Neural cell (in vitro differentiated cells): ENCODE measurements around the gene DSC3. TPM values are rescaled to one million over a fixed set of nuclear protein-coding genes. Genes with fewer than 3 reads are reported as not detected.

ENCODE experiments used
- H2AFZ ChIP-seq: fragments of 200-600, 300-800 bp; sonication (generic), shearing (Covaris generic); 2 replicates; pipeline ENCODE4 v1.6.0; 2014; ENCODE audit warnings: low read depth, mild to moderate bottlenecking, antibody characterized with exemption, low read length, moderate library complexity
- H3F3A ChIP-seq: fragments of 200-600 bp; shearing (Covaris generic); 2 replicates; pipeline ENCODE4 v1.6.1; 2016; ENCODE audit warnings: mild to moderate bottlenecking, moderate library complexity, mixed read lengths, antibody characterized with exemption, low read length; ENCODE audit not compliant: insufficient read depth, poor library complexity, severe bottlenecking
- H3K27ac ChIP-seq: fragments of 200-600, 300-800 bp; sonication (generic), shearing (Covaris generic); 2 replicates; pipeline ENCODE4 v1.5.1; 2014; ENCODE audit warnings: mild to moderate bottlenecking, low read length, moderate library complexity
- H3K27me3 ChIP-seq: fragments of 300-800, 200-600 bp; sonication (generic), shearing (Covaris generic); 2 replicates; pipeline ENCODE4 v1.6.0; 2014; ENCODE audit warnings: mild to moderate bottlenecking, low read depth, low read length, moderate library complexity; ENCODE audit not compliant: insufficient read depth
- H3K36me3 ChIP-seq: fragments of 300-800, 200-600 bp; sonication (generic), shearing (Covaris generic); 2 replicates; pipeline ENCODE4 v1.5.1; 2014; ENCODE audit warnings: mild to moderate bottlenecking, antibody characterized with exemption, low read length, moderate library complexity; ENCODE audit not compliant: insufficient read depth
- H3K4me2 ChIP-seq: fragments of 300-800, 200-600 bp; sonication (generic), shearing (Covaris generic); 2 replicates; pipeline ENCODE4 v1.6.0; 2014; ENCODE audit warnings: mild to moderate bottlenecking, low read length
- H3K4me3 ChIP-seq: fragments of 300-800, 200-600 bp; sonication (generic), shearing (Covaris generic); 2 replicates; pipeline ENCODE4 v1.5.1; 2014; ENCODE audit warnings: mild to moderate bottlenecking, low read length, moderate library complexity
- H3K79me2 ChIP-seq: fragments of 200-600 bp; shearing (Covaris generic); replicated peaks from 2 replicates; pipeline ENCODE4 v1.6.0; 2014; ENCODE audit warnings: mild to moderate bottlenecking, low read length, moderate library complexity; ENCODE audit not compliant: insufficient read depth
- H3K9ac ChIP-seq: fragments of 300-800, 200-600 bp; sonication (generic), shearing (Covaris generic); 2 replicates; pipeline ENCODE4 v1.6.1; 2016; ENCODE audit warnings: mild to moderate bottlenecking, low read length, mixed read lengths
- H3K9me2 ChIP-seq: fragments of 200-600 bp; shearing (Covaris generic); 2 replicates; pipeline ENCODE4 v1.6.1; 2016; ENCODE audit warnings: mild to moderate bottlenecking, low read length, mixed read lengths; ENCODE audit not compliant: insufficient read depth
- H3K9me3 ChIP-seq: fragments of 200-600, 300-800 bp; sonication (generic), shearing (Covaris generic); 2 replicates; pipeline ENCODE4 v1.6.1; 2016; ENCODE audit warnings: mild to moderate bottlenecking, mixed run types, low read length, moderate library complexity, mixed read lengths
- H4K20me1 ChIP-seq: fragments of 200-600 bp; shearing (Covaris generic); 2 replicates; pipeline ENCODE4 v1.6.1; 2016; ENCODE audit warnings: mild to moderate bottlenecking, mixed run types; ENCODE audit not compliant: insufficient read depth
- EP300 ChIP-seq: fragments of 450-650 bp; conservative IDR thresholded peaks from 2 replicates; pipeline ENCODE4 v1.6.1; 2014; ENCODE audit warnings: antibody characterized with exemption, mild to moderate bottlenecking, moderate library complexity; ENCODE audit not compliant: poor library complexity, severe bottlenecking
- EZH2 ChIP-seq: fragments of 200-600, 300-800 bp; shearing (Covaris generic), sonication (generic); IDR thresholded peaks from 2 replicates; pipeline ENCODE4 v1.6.1; 2014; ENCODE audit warnings: antibody characterized with exemption, low read length, borderline replicate concordance, mild to moderate bottlenecking; ENCODE audit not compliant: insufficient read depth, poor library complexity, severe bottlenecking
- MXI1 ChIP-seq: fragments of 450-650 bp; conservative IDR thresholded peaks from 2 replicates; pipeline ENCODE4 v1.6.1; 2014; ENCODE audit warnings: antibody characterized with exemption, mild to moderate bottlenecking; ENCODE audit not compliant: poor library complexity, severe bottlenecking
- POLR2AphosphoS5 ChIP-seq: IDR thresholded peaks from 2 replicates; pipeline ENCODE4 v1.6.1; 2012
- RAD21 ChIP-seq: fragments of 450-650 bp; conservative IDR thresholded peaks from 2 replicates; pipeline ENCODE4 v1.6.1; 2014; ENCODE audit warnings: antibody characterized with exemption, mild to moderate bottlenecking, moderate library complexity
- SMC3 ChIP-seq: fragments of 450-650 bp; conservative IDR thresholded peaks from 2 replicates; pipeline ENCODE4 v1.6.1; 2014; ENCODE audit warnings: antibody characterized with exemption, mild to moderate bottlenecking, moderate library complexity; ENCODE audit not compliant: poor library complexity
- TAF1 ChIP-seq: IDR thresholded peaks from 2 replicates; pipeline ENCODE4 v1.6.1; 2012; ENCODE audit warnings: low read depth
- polyA plus RNA-seq: library from polyadenylated mRNA; depleted of rRNA; stranded (reverse); fragments of >200 nt; gene quantifications from 2 replicates; pipeline ENCODE4 v1.2.3, GENCODE V29; 2014
- TF ChIP-seq, protein P1 (sequence below): fragments of 450-650 bp; IDR thresholded peaks from 2 replicates; pipeline ENCODE4 v1.5.1; 2014; ENCODE audit warnings: antibody characterized with exemption, mild to moderate bottlenecking, moderate library complexity; ENCODE audit not compliant: poor library complexity, severe bottlenecking
- TF ChIP-seq, protein P2 (sequence below): IDR thresholded peaks from 2 replicates; pipeline ENCODE4 v1.6.1; 2012; ENCODE audit warnings: borderline replicate concordance

DSC3 gene
- polyA plus RNA-seq, 1 donor from 2014 or later = not detected

GRCh38 chr18:31088532-31088931 is 46.0 kb upstream of the DSC3 start:
- H3K9me2 ChIP-seq = no peaks in the 10 kb centered on the region
- H3K4me2 ChIP-seq = no peak overlapping the region
- no peaks in the 10 kb centered on the region for H3F3A ChIP-seq
- no peaks in the 10 kb centered on the region for H3K79me2 ChIP-seq
- no peaks in the 10 kb centered on the region for H3K9me3 ChIP-seq
- no peak overlapping the region for H2AFZ ChIP-seq
- H4K20me1 ChIP-seq = no peaks in the 10 kb centered on the region
- no peaks in the 10 kb centered on the region for H3K27me3 ChIP-seq
- no peak for TF ChIP-seq MXI1
- no peak for TF ChIP-seq SMC3
- TF ChIP-seq EZH2 = no peak
- TF ChIP-seq EP300 = no peak
- TF ChIP-seq, protein P1, sequence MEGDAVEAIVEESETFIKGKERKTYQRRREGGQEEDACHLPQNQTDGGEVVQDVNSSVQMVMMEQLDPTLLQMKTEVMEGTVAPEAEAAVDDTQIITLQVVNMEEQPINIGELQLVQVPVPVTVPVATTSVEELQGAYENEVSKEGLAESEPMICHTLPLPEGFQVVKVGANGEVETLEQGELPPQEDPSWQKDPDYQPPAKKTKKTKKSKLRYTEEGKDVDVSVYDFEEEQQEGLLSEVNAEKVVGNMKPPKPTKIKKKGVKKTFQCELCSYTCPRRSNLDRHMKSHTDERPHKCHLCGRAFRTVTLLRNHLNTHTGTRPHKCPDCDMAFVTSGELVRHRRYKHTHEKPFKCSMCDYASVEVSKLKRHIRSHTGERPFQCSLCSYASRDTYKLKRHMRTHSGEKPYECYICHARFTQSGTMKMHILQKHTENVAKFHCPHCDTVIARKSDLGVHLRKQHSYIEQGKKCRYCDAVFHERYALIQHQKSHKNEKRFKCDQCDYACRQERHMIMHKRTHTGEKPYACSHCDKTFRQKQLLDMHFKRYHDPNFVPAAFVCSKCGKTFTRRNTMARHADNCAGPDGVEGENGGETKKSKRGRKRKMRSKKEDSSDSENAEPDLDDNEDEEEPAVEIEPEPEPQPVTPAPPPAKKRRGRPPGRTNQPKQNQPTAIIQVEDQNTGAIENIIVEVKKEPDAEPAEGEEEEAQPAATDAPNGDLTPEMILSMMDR = no peak
- no peak for TF ChIP-seq POLR2AphosphoS5
- TF ChIP-seq RAD21 = no peak
- TF ChIP-seq, protein P2, sequence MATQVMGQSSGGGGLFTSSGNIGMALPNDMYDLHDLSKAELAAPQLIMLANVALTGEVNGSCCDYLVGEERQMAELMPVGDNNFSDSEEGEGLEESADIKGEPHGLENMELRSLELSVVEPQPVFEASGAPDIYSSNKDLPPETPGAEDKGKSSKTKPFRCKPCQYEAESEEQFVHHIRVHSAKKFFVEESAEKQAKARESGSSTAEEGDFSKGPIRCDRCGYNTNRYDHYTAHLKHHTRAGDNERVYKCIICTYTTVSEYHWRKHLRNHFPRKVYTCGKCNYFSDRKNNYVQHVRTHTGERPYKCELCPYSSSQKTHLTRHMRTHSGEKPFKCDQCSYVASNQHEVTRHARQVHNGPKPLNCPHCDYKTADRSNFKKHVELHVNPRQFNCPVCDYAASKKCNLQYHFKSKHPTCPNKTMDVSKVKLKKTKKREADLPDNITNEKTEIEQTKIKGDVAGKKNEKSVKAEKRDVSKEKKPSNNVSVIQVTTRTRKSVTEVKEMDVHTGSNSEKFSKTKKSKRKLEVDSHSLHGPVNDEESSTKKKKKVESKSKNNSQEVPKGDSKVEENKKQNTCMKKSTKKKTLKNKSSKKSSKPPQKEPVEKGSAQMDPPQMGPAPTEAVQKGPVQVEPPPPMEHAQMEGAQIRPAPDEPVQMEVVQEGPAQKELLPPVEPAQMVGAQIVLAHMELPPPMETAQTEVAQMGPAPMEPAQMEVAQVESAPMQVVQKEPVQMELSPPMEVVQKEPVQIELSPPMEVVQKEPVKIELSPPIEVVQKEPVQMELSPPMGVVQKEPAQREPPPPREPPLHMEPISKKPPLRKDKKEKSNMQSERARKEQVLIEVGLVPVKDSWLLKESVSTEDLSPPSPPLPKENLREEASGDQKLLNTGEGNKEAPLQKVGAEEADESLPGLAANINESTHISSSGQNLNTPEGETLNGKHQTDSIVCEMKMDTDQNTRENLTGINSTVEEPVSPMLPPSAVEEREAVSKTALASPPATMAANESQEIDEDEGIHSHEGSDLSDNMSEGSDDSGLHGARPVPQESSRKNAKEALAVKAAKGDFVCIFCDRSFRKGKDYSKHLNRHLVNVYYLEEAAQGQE = no peak
- TF ChIP-seq TAF1 = no peak
- no peak overlapping the region for H3K27ac ChIP-seq
- H3K4me3 ChIP-seq = no peak overlapping the region
- H3K36me3 ChIP-seq = peaks cover 8% of the 10 kb centered on the region
- H3K9ac ChIP-seq = no peak overlapping the region

DNA sequence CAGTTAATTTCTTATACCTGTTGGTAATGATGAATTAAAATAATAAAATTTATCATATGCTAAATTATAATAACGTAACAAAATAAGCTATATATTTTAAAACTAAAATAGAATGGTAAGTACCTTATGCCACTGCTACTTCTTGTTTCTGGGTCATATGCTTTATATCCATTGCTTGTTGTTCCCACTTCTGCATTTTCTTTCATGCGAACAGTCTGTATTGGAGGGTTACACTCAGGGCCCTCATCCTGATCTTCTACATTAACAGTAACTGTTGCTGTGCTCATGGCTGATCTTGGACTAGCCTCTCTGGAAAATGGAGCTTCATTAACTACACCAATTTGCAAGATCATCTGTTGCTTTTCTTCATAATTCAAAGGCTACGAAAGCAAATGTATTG is 37.4 kb upstream of the DSC3 start:
- no peaks in the 10 kb centered on the region for H3F3A ChIP-seq
- H3K4me3 ChIP-seq = no peak overlapping the region
- no peaks in the 10 kb centered on the region for H3K79me2 ChIP-seq
- no peaks in the 10 kb centered on the region for H4K20me1 ChIP-seq
- H3K27ac ChIP-seq = no peak overlapping the region
- no peaks in the 10 kb centered on the region for H3K27me3 ChIP-seq
- H3K9ac ChIP-seq = no peak overlapping the region
- no peaks in the 10 kb centered on the region for H3K9me2 ChIP-seq
- H3K36me3 ChIP-seq = no peaks in the 10 kb centered on the region
- TF ChIP-seq MXI1 (no peak), RAD21 (no peak), EP300 (no peak), EZH2 (no peak), SMC3 (no peak), POLR2AphosphoS5 (no peak), TAF1 (no peak)
- TF ChIP-seq, protein P1 = no peak
- TF ChIP-seq, protein P2 = no peak
- no peaks in the 10 kb centered on the region for H3K9me3 ChIP-seq
- no peak overlapping the region for H2AFZ ChIP-seq
- no peak overlapping the region for H3K4me2 ChIP-seq
